ENCODE measurements around the gene SPSB2. TPM values are rescaled to one million over a fixed set of nuclear protein-coding genes. Genes with fewer than 3 reads are reported as not detected.

SPSB2 gene
- polyA plus RNA-seq, 1 of the 3 experiments (the other 2 are of a cell fraction), result 16.9 TPM

DNA sequence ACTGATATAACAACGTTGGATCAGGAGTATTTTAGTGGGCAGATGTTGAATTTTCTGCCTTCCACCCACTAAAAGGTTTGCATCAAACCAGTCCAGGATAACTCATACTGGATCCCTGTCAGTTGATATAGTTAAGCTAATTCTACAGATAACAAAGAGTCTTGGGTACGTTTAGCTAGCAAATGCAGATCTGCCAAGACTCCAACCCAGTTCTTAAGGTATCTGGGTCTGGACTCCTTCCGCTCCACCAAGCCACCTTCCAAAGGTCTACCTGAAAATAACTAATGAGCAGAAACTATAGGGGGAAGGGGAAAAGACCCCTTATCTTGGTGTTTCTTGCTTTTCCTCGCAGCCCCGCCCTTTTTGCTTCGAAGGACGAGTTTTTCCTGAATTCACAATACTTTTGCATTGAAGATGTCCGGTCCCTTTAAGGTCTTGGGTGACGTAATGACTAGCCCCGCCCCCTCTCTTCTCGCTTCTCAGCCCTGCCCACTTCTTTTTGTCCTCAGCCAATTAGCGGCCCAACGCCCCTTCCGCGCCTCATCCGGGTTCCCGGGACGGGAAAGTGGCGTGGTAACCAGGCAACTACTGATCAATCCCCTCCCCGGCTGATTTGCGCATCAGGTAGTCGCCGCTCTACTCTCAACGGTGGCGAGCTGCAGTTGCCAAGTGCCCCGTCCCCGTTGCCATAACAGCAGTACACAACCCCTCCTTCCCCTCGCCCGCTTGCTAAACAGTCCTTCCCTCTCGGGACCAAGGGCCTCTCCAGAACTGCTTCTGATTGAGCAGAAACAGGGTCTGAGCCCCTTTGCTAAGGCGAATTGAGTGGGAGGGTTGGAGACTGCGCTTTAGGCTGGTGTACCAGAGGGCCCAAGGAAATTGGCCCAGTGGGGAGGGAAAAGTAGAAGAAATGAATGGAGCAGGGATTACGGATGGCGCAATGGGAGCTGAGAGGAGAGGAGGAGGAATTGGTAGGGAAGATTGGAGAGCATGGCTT, 31.5 kb upstream of the SPSB2 start, which contains the start of gene LRRC23:
Gene LRRC23 (plus strand): TSS at position 543 of the 997 bp plus-strand sequence. CDS start 812 bp downstream, outside the sequence.
- peaks cover 9 to 10% of the 10 kb centered on the region in 2 experiments; a peak in 2 of 4 replicates for H3K4me1 ChIP-seq (ENCODE audit: control insufficient read depth in 1 of 2, insufficient read depth in 2 of 2, low read depth in 1 of 2, low read length in 1 of 2)
- H3K4me3 ChIP-seq (ENCODE audit: low read depth in 2 of 2, low read length in 1 of 2), result peak within 1 kb of the TSS; percentile 72 to 98
- H3K27me3 ChIP-seq (ENCODE audit: insufficient read depth), result no peaks in the 10 kb centered on the region
- ChIA-PET POLR2A (interaction anchor here (0.9 to 2.2 kb wide), 5 partner anchors 10 to 39 kb away, joined by 4 to 6 read pairs (median 5); partner anchors contain the start of genes C12orf57, ENO2, RNU7-1 and SPSB2), CTCF (interaction anchor here (0.6 to 2.9 kb wide), 5 partner anchors 13 to 35 kb away, joined by 3 to 19 read pairs (median 10); partner anchors contain the start of gene SPSB2)
- H3K36me3 ChIP-seq (replicated peaks in 1 of 2; ENCODE audit: control insufficient read depth in 1 of 2, insufficient read depth in 2 of 2, low read length in 1 of 2), result peaks cover 0 to 5% of the 10 kb centered on the region in 2 experiments
- no peaks in the 10 kb centered on the region for H3K79me2 ChIP-seq (ENCODE audit: insufficient read depth)
- peak within 1 kb of the TSS; percentile 71 to 78 for H3K27ac ChIP-seq (ENCODE audit: low read depth in 2 of 2, low read length in 1 of 2)
- H4K20me1 ChIP-seq (ENCODE audit: insufficient read depth), result no peaks in the 10 kb centered on the region
- H3K4me2 ChIP-seq, result peak within 1 kb of the TSS; percentile 99
- no peaks in the 10 kb centered on the region for H3K9me3 ChIP-seq
- TF ChIP-seq RCOR1 (IDR thresholded peaks at IDR 0.05; ENCODE audit: low read length) (no peak), MXI1 (IDR thresholded peaks at IDR 0.05; ENCODE audit: low read depth, low read length) (peak; percentile 80), ELF1 (IDR thresholded peaks at IDR 0.05) (peak; percentile 74), POLR2AphosphoS5 (IDR thresholded peaks at IDR 0.05; ENCODE audit: low read depth, low read length) (peak; percentile 67)
- TF ChIP-seq, protein P1, sequence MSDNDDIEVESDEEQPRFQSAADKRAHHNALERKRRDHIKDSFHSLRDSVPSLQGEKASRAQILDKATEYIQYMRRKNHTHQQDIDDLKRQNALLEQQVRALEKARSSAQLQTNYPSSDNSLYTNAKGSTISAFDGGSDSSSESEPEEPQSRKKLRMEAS (IDR thresholded peaks at IDR 0.05; ENCODE audit: low read depth), result peak; percentile 58; the same call in 1 of the 2 replicates
- H3K9ac ChIP-seq, result peak within 1 kb of the TSS; percentile 97
- 4% methylated on average over 34 of the region's 34 CpGs for WGBS (ENCODE audit: low lambda C conversion rate)
- H2AFZ ChIP-seq (ENCODE audit: low read depth), result peak within 1 kb of the TSS; percentile 99
- H3K9me2 ChIP-seq, result no peaks in the 10 kb centered on the region
- peak; percentile 88 for DNase-seq
- H3F3A ChIP-seq (replicated peaks; ENCODE audit: insufficient read depth), result peaks cover 2% of the 10 kb centered on the region

- no peak for DNase-seq
- no peaks in the 10 kb centered on the region for H3K27me3 ChIP-seq (ENCODE audit: insufficient read depth)
- ChIA-PET CTCF (interaction anchor here (0.6 to 2.7 kb wide), 4 partner anchors 12 to 31 kb away, joined by 3 to 17 read pairs (median 8); partner anchors contain the start of gene SPSB2), POLR2A (interaction anchor here (1.4 kb wide), 1 partner anchor 31 kb away, joined by 3 read pairs; the partner anchor contains the start of gene SPSB2)
- 0 out of 2 replicates have a peak overlapping the region, but pooled peaks have one; percentile 97 for H3K9ac ChIP-seq
- H3K79me2 ChIP-seq (ENCODE audit: insufficient read depth), result no peaks in the 10 kb centered on the region
- no peaks in the 10 kb centered on the region for H3K9me2 ChIP-seq
- no peak overlapping the region; a peak in 1 of 4 replicates for H3K27ac ChIP-seq (ENCODE audit: low read depth in 2 of 2, low read length in 1 of 2)
- H2AFZ ChIP-seq (ENCODE audit: low read depth), result peak overlapping the region; percentile 99
- H3K4me1 ChIP-seq (ENCODE audit: control insufficient read depth in 1 of 2, insufficient read depth in 2 of 2, low read depth in 1 of 2, low read length in 1 of 2), result peaks cover 9 to 10% of the 10 kb centered on the region in 2 experiments; a peak in 2 of 4 replicates
- H3K4me3 ChIP-seq (ENCODE audit: low read depth in 2 of 2, low read length in 1 of 2), result no peak overlapping the region
- H3F3A ChIP-seq (replicated peaks; ENCODE audit: insufficient read depth), result no peaks in the 10 kb centered on the region
- peaks cover 0 to 5% of the 10 kb centered on the region in 2 experiments for H3K36me3 ChIP-seq (replicated peaks in 1 of 2; ENCODE audit: control insufficient read depth in 1 of 2, insufficient read depth in 2 of 2, low read length in 1 of 2)
- H3K9me3 ChIP-seq, result no peaks in the 10 kb centered on the region
- no peaks in the 10 kb centered on the region for H4K20me1 ChIP-seq (ENCODE audit: insufficient read depth)
- 87% methylated on average over 1 of the region's 1 CpG for WGBS (ENCODE audit: low lambda C conversion rate)
- peak overlapping the region; percentile 99; the same call in 1 of the 2 replicates for H3K4me2 ChIP-seq
- TF ChIP-seq USF1 (IDR thresholded peaks at IDR 0.05; ENCODE audit: borderline replicate concordance, low read depth) (no peak), CHD2 (IDR thresholded peaks at IDR 0.05; ENCODE audit: low read length, partially characterized antibody) (no peak), USF2 (IDR thresholded peaks at IDR 0.05; ENCODE audit: borderline replicate concordance, low read depth, low read length) (no peak), PBX3 (IDR thresholded peaks at IDR 0.05) (no peak), FOXM1 (IDR thresholded peaks at IDR 0.05; ENCODE audit: low read depth) (no peak), NFIC (IDR thresholded peaks at IDR 0.05; ENCODE audit: borderline replicate concordance) (no peak), EZH2phosphoT487 (IDR thresholded peaks at IDR 0.05; ENCODE audit: borderline replicate concordance, low read depth) (no peak), RXRA (IDR thresholded peaks at IDR 0.05; ENCODE audit: borderline replicate concordance, low read depth) (no peak), GABPA (IDR thresholded peaks at IDR 0.05; ENCODE audit: low read depth) (no peak), EP300 (IDR thresholded peaks at IDR 0.05; ENCODE audit: borderline replicate concordance in 1 of 2, low read depth in 1 of 2, low read length in 1 of 2) (no peak), MXI1 (IDR thresholded peaks at IDR 0.05; ENCODE audit: low read depth, low read length) (no peak), FOXJ3 (CRISPR knock-in tag; IDR thresholded peaks at IDR 0.05) (no peak), POLR2AphosphoS5 (IDR thresholded peaks at IDR 0.05; ENCODE audit: low read depth, low read length) (no peak), MEF2A (IDR thresholded peaks at IDR 0.05; ENCODE audit: borderline replicate concordance, low read depth) (no peak), RCOR1 (IDR thresholded peaks at IDR 0.05; ENCODE audit: low read length) (no peak), TEAD4 (IDR thresholded peaks at IDR 0.05; ENCODE audit: borderline replicate concordance, insufficient read depth) (no peak), ELF1 (IDR thresholded peaks at IDR 0.05) (no peak), IRF3 (IDR thresholded peaks at IDR 0.05; ENCODE audit: low read depth, low read length) (no peak)
- TF ChIP-seq, protein P1 (IDR thresholded peaks at IDR 0.05; ENCODE audit: low read depth), result no peak
Measured at GRCh38 chr12:6903722-6904121, 30.6 kb upstream of the SPSB2 start.

All from SK-N-SH (cell line).